IPS DF 4.7 (cell line): Measurements from ENCODE around the gene HS1BP3.

ENCODE experiments used
- DNase-seq: peaks from one replicate; pipeline ENCODE4 v3.0.0-alpha.2; 2013; ENCODE audit warnings: low spot score; ENCODE audit errors: extremely low read depth

Gene HS1BP3

DNA sequence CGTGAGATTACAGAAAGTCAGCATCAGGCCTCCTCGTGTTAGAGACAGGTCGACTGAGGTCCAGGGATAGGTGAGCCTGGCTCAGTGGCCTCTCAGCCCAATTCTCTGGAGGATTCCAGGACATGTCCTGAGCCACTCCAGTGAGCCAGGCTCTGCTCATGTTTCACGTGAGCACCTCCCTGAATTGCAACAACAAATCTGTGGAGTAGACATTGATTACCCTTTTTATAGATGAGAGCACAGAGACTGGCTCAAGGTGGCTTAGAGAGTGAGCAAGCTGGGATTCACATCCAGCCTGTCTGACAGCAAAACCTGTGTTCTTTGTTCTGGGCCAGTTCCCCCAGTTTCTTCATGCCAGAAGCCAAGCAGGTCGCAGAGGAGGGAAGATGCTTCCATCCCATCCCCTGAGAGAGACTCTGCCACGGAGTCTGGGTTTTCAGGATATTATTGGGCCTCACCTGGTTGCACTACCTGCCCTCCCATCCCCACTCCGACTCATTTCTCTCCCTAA, 46.4 kb downstream of the HS1BP3 start:
- DNase-seq, result no peak

DNA sequence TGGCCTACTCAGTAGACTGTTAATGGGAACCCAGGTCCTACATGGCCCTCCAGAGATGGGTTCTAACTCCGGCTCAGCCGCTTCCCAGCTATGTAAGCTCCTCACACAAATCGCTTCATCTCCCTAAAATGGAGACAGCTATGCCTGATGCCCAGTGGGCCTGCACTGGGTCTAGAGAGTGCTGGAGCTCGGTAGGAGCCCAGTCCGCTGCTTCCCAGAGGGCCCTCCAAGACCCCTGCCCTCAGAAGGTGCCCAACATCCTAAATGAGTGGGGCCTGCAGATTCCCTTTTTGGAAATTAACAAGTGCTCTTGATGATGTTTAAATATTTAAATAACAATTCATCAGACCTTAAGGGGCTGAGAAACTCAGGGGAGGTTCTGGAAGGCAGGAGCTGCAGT, 47.1 kb downstream of the HS1BP3 start:
- no peak for DNase-seq

DNA sequence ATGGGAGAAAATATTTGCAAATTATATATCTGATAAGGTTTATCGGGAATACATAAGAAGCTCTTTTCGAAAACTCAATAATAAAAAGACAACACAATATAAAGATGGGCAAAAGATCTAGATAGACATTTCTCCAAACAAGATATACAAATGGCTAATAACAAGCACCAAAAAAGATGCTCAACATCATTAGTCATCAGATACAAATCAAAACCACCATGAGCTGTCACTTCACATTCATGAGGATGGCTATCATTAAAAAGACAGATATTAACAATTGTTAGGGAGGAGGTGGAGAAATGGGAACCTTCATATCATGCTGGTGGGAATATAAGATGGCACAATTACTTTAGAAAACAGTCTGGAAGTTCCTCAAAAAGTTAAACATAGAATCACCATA, 48.1 kb downstream of the HS1BP3 start:
- DNase-seq, result no peak

DNA sequence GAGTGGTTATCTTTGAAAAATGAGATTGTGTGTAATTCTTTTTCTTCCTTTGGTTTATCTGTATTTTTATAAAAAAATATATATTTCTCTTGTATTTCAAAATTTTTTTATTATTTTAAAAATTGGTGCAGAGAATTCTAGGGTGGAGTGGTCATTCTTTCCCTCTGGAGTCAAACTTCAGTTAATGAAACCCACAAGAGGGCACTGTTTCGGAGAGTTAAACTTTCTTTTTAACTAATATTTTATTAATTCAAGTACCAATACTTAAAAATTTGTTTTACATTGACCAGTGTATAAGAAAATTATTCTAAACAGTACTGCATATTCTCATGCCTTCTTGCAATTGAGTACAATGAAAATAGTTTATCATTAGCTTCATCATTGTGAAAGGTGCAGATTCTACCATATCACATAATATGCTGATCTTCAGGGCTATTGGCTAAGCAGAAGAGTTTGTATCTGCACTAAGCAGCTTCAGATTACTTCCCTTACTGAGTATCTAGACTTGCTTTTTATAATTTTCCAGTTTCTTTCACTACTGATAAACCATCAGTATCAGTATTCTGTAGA, 50.1 kb downstream of the HS1BP3 start:
- DNase-seq, result no peak

DNA sequence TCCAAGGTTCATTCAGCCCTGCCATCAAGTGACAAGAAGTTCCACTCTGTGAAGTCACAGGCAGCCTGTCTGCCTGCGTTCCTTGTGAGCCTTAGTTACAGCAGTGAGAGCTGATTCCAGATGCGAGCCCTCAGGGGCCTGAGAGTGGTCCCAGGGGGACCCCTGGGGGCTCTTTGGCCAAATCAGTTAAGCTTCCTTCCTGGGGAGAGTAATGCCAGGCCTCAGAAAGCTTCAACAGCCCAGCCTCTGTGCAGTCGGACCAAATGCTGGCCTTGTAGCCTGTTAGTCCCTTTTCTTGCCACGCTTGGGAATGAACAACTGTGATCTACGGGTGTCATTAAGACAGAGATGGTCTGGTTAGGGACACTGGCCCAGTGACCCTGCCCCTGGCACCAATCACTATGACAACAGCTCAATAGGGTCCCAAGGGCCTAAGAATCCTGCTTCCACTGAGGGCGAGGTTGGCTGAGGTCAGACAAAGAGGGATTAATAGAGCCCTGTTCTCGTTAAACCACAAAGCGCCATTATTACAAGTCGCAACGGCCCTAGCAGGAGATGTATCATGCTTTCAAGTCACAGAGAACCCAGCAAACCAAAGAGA, 50.9 kb downstream of the HS1BP3 start:
- DNase-seq, result no peak

DNA sequence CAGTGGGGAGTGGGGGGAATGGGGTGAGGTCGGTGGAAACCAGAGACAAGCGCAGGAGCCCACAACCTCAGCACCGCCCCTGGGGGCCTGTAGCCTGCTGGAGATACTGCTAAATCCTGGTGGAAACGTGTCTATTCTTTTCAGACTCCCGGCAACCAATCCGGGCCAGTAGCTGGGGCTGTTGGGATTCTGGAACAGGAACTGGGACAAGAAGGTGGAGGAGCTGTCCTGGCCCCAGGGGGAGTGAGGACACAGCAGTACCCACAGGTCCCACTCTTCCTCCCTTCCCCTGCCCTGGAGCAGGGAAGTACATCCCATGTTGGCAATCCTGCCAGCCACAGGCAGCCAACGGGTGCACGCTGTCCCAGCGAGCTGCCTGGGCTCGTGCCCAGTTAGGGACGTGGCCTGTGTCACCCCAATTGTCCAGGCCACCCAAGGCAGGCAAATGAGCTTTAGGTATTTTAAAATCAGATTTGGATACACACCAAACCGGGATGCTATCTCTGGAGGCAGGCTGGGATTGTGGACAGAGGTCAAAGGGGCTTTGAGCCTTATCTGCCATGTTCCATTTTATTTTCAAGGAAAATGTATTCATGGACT, 51.8 kb downstream of the HS1BP3 start:
- DNase-seq, result no peak

DNA sequence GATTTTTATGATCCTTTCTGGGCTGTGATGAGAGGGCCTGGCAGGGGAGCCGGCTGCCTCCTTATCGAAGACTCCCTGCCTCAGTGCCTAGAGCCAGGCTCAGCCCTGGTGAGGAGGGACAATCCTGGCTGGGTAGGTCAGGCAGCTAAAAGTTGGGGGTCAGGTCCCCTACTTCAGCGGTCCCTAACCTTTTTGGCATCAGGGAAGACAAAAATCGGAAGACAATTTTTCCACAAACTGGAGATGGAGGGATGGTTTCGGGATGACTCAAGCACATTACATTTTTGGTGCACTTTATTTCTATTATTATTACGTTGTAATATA, 53.1 kb downstream of the HS1BP3 start:
- DNase-seq, result no peak

DNA sequence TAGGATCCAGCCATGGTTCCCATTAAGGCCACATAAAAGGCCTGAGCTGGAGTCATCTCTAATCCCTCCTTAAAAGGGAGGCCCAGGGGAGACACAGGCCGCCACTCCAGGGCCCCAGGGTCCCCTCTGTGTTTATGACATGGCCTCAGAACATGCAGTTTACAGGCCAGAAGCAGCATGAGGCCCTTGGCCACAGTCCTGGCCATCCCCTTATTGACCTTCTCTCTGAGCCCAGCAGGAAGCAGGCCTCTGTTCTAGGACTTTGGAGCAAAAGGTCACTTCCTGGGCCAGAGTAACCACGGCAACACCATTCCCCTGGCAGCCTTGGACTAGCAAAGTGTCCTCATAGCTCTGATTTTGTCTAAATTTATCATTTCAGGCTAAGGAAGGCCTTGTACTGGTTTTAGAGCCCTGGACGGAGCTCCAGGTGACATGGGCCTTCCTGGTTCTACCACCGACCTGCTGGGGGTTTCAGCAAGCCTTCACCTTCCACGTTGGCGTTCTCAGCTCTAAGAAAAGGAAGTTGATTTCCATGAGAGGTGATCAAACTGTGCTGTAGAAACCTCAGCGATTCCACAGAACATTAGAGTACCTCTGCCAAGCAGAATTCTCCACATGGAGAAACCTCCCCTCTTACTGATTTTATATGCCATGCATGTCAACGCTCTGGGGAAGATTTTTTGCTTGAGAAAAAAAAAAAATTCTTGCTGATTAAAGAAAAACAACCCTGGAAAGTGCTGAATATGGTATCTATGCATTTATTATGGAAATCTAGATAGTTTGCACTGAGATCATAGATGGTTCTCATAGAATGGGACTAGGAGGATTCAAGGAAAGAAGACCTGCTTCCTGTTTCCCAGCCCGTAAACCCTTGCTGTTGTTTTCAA, 53.7 kb downstream of the HS1BP3 start:
- no peak for DNase-seq

DNA sequence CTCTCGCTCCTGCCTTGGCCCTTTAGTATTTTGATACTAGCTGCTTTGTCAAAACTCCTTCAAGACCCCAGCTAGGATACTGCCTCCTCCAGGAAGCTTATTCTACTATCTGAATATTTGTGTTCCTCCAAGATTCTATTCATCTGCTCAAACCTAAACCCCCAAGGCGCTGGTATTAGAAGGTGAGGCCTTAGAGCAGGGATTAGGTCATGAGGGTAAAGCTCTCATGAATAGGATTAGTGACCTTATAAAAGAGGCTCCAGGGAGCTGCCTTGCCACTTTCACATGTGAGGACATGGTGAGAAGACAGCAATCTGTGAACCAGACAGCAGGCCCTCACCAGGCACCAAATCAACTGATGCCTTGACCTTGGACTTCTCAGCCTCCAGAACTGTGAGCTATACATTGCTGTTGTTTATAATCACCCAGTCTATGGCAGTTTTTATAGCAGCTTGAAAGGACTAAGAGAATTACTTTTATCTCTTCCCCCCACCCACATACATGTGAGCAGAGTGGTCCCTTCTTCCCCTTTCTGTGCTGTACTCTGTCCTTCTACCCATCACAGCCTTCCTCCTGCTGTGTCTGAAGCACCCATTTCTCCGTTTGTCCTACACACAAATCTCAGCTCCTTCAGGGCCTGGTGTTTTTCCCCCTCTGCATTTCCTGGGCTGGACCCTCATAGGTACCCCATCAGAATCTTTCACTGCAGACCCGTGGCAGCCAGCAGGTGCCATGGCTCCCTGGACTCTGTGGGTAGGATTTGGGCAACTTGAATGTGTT, 54.5 kb downstream of the HS1BP3 start:
- no peak for DNase-seq

DNA sequence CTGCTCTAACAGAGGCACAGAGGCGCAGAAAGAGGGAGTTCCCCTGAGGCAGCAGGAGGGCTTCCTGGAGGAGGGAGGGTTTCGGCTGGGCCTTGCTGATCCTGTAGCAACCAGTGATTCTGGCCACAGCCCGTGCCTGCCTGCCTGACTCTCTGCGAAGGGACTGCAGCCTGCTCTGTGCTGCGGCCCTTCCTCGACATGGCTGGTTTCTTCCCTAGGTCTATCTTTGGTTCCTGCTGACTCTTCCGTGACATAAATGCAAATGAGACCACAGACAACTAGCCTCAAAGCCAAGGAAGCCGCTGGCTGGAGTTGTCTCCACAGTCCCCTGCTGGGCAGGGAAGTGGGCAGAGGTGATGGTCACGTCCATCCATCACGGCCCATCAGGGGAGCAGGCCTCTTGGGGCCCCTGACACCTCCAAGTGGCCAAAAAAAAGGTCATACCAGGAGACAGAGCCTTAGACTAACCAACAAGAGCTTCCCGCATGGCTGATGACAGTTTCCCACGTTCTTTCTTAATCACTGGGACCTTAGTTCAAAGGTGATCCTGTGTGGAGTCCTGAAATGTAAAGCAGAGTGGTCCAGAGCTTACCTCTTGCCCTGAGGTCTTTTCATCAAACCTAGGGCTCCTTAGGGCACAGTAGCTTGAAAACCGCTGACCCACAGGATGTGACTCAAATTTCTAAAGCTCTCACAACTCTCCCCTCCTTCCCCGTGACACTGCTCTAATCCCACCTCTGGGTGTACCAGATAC, 55.3 kb downstream of the HS1BP3 start:
- no peak for DNase-seq

DNA sequence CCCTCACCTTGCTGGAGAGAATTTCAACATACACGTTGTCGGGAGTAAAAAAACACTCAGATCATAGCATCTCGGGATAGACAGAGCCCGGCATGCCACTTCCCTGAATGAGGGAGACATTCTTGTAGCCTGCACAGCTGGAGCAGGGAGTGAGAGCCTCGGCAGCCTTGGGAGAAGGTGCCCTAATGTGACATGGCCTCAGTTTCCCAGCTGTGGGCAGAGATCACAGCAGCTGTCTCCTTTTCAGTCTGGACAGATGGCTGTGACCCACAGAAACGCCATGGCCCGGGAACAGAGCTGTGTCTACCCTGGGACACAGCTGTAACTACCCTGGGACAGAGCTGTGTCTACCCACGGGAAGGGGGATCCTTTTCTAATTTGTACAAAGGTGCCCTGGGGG, 55.9 kb downstream of the HS1BP3 start:
- no peak for DNase-seq

DNA sequence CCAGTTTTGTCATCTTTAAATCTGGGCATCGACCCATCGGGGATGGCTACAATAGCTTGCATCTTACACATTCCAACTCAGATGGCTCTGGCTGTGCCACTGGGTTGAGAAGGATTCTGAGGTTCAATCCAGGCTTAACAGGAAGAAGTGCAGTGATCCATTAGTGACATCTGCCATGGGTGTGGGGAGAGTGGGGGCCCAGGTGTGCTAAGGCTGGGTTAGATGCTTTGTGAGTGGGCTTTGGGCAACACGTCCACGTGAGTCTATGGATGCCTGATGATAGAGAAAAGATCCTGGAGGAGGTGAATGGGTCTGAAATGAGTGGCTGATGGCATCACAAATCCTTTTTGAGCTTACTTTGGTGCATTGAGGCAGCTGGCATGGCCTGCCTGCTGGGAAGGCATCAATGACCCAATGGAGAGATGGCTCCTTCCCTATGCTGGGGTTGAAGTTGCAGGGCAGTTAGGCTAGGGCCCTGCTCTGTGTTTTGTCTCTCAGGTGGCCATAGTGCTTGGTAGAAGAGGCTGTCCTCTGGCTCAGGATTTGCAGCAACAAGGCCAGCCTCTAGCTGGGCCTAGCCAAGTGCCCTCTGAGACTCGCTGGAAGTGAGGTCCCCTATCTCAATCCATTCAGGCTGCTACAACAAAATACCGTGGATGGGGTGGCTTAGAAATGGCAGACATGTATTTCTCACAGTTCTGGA, 56.7 kb downstream of the HS1BP3 start:
- DNase-seq, result no peak

DNA sequence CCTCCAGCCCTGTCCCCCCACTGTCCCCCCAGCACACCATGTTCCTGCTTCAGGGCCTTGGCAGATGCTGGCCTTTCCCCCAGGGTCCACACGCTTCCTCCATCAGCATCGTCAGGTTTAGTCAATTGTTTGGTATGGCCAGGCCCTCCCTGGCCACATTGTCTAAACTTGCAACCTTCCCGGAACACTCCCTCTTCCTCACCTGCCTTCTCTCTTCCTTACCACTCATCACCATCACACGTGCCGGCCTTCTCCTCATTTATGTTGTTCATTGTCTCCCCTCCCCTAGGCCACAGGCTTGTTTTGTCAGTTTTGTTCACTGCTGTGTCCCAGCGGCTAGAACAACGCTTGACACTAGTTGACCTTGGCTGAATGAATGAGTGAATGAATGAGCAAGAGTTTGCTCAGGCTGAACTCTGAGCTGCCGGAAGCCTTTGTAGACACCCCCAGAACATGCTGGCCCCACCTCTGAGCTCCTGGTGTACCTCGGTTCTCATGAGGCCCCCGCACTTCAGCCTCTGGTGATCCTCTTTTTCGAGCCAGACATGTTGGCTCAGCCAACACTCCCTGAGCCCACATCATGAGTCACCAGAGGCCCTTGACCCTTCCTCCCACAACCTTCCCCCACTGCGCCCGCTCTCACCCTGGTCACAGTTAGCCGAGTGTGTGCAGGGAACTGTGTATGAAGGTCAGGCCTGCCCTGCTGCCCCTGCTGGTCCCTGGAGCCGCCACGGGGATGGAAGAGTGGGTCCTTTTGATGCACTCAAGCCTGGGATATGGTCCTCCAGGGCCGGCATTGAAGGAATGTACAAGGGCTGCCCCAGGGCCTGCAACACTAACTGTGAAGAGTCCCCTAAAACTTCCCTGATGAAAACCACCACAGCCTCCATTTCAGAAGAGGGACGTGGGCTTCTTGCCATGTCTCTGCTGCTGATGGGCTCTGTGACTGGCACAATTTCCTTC, 57.5 kb downstream of the HS1BP3 start:
- no peak for DNase-seq

DNA sequence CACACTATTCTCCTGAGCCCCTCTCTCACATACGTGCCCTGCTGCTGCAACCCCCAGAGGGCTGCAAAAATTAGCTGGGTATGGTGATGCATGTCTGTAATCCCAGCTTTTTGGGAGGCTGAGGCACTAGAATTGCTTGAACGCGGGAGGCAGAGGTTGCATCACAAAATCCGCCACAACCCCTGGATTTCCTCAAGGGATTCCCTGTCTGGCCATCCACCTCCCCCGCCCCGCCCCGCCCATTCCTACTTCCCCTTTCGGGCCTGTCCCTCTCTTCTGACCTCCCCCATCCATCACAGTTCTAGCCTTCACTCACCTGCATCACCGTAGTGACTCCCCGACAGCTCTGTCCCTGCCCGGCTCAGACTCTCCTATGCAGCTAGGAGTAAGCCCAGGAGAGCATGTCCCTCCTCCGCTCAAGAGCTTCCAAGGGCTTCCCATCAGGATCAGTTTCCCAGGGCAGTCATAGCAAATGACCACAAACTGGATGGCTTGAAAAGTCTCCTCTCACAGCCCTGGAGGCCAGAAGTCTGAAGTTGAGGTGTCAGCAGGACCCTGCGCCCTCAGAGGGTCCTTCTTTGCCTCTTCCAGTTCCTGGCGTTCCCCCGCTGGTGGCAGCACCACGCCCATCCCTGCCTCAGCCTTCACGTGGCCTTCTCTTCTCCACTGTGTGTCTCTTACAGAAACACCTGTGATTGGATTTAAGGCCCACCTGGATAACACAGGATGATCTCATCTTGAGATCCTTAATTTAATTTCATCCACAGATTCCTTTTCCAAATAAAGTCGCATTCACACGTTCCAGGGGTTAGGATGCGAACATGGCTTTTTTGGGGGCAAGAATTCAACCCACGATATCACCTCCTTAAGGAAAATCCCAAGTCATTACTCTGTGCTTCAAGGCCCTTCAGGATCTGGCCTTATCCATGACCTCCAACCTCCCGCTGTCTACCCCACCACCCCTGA, 58.5 kb downstream of the HS1BP3 start:
- DNase-seq, result no peak

DNA sequence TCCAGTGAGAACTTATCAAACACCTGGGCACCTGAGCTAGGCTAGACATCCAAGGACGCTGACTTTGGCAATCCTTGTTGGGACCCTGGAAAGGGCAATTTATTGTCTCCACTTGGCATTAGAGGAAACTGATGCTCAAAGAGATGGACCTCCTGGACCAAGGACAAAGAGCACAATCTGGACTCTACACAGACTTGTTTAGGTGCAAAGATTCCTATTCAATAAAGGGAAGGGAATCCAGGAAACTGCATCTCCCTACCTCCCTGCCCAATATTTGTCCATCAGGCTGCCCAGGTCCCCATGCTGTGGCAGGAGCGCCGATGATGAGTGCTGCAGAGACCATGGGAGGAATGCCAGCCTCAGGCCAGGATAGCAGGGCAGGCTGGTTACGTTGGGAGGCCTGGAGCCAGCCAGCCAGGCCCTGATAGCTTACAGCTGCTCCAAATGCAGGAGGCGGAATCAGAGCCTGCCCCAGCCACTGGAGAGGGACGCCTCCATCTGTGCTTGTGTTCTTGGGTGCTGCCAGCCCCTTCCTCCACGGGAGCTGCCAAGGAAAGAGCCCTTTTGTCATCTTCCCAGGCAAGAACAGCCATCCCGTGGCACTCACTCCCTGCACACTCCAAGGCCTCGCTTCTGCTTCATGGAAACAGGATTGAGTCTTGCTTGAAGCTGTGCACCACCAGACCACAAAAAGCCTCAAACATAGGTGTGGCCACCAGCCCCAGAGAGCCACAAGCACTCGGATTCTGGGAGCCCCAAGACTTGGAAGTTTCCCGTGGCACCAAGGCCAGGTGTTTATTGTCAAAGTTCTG, 60.0 kb downstream of the HS1BP3 start:
- no peak for DNase-seq

DNA sequence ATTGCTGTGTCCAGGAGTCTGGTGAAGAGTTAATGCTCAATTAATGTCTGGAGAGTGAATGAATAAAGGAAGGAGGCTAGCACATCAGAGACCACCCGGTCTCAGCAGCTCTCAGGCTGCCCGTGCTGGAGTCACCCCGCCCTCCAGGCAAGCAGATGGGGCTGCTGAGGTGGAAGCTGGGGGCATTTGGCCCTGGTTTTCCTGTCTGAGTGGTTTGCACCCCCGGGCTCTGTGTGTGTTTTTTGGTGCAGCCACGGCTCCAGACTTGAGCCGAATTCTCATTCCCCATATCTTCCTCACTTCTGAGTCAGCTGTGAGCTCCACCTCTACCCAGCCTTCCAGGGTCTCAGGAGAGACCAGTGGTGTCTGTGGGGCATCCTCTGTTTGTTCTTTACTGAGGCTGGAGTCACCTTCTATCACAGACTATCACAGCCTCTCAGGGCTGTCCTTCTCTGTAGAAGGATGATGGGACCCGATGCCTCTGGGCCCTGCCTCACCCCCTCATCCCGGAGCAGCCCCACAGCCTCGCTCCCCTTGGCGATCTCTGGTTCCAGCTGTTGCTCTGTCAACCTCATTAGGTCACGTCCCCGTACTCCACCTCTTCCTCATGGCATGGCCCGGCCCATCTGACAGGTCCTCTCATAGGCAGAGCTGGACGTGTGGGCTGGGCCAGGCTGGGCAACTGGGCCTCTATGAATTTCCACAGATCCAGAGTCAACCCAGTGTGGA, 60.8 kb downstream of the HS1BP3 start:
- no peak for DNase-seq
